Activated CD8-positive, alpha-beta T cell treated with anti-CD3 and anti-CD28 coated beads, Interleukin-2, amount 10 ng/mL, durations not matched to agents 7 days and 5 days (primary cell): ENCODE data around the gene GPR151. TPM values are rescaled to one million over a fixed set of nuclear protein-coding genes. Genes with fewer than 3 reads are reported as not detected.
A peak's percentile ranks its signal among the peaks of the same experiment; 100 is the strongest.
"Not testable (repeated sequence)": the region's sequence is repeated elsewhere in the genome, so short reads cannot be mapped to it uniquely, and the experiment has no call there.

Experiments
- ATAC-seq: fragments of 150-1000 bp; cut with Tn5 transposase; one replicate; pipeline ENCODE4 v1.10.0; 2021; ENCODE audit warnings: moderate library complexity
- CTCF ChIA-PET: fragments of 350-600 bp; sonication (Branson Sonifier 250); formaldehyde crosslinking; loops from one replicate; lab custom pipeline; 2021; ENCODE audit warnings: antibody characterized with exemption; lab: Charles Lee
- POLR2A ChIA-PET: fragments of 350-600 bp; sonication (Branson Sonifier 250); formaldehyde crosslinking; loops from one replicate; lab custom pipeline; 2021; ENCODE audit warnings: antibody characterized with exemption; lab: Charles Lee
- DNase-seq: peaks from one replicate; pipeline ENCODE4 v3.0.0-alpha.2; 2020
- H3K27ac Mint-ChIP-seq: one replicate; pipeline ENCODE4 v1.8.0; 2021; ENCODE audit warnings: mild to moderate bottlenecking, mixed read lengths
- H3K27me3 Mint-ChIP-seq: one replicate; pipeline ENCODE4 v1.8.0; 2021; ENCODE audit warnings: low read depth, mixed read lengths
- H3K36me3 Mint-ChIP-seq: one replicate; pipeline ENCODE4 v1.8.0; 2021; ENCODE audit warnings: low read depth, mixed read lengths
- H3K4me1 Mint-ChIP-seq: one replicate; pipeline ENCODE4 v1.8.0; 2021; ENCODE audit warnings: low read depth, mixed read lengths
- H3K4me3 Mint-ChIP-seq: one replicate; pipeline ENCODE4 v1.8.0; 2021; ENCODE audit warnings: mild to moderate bottlenecking, mixed read lengths
- H3K9me3 Mint-ChIP-seq: one replicate; pipeline ENCODE4 v1.8.0; 2022; ENCODE audit warnings: mixed read lengths; ENCODE audit not compliant: insufficient read depth
- total RNA-seq, 2 experiments: library from RNA; stranded (reverse); gene quantifications; one replicate each; pipeline ENCODE4 v1.2.3, GENCODE V29; 2021

GPR151 gene
- not detected for total RNA-seq

GRCh38 chr5:146516151-146516475 lies at the start of gene GPR151:
GPR151 (minus strand) TSS chr5:146516190; CDS start chr5:146516113, 77 bp downstream.
- no peak for ATAC-seq
- H3K4me1 Mint-ChIP-seq = peaks cover 6% of the 10 kb centered on the region
- H3K4me3 Mint-ChIP-seq = no peak within 1 kb of the TSS
- H3K36me3 Mint-ChIP-seq = peaks cover 17% of the 10 kb centered on the region
- H3K27ac Mint-ChIP-seq = no peak within 1 kb of the TSS
- ChIA-PET CTCF (interaction anchor here (1.2 to 1.7 kb wide), 2 partner anchors 16 to 18 kb away, joined by 3 to 9 read pairs; no protein-coding TSS in a partner anchor), POLR2A (no interaction called here)
- peaks cover 8% of the 10 kb centered on the region for H3K27me3 Mint-ChIP-seq
- H3K9me3 Mint-ChIP-seq = no peaks in the 10 kb centered on the region
- no peak for DNase-seq

DNA sequence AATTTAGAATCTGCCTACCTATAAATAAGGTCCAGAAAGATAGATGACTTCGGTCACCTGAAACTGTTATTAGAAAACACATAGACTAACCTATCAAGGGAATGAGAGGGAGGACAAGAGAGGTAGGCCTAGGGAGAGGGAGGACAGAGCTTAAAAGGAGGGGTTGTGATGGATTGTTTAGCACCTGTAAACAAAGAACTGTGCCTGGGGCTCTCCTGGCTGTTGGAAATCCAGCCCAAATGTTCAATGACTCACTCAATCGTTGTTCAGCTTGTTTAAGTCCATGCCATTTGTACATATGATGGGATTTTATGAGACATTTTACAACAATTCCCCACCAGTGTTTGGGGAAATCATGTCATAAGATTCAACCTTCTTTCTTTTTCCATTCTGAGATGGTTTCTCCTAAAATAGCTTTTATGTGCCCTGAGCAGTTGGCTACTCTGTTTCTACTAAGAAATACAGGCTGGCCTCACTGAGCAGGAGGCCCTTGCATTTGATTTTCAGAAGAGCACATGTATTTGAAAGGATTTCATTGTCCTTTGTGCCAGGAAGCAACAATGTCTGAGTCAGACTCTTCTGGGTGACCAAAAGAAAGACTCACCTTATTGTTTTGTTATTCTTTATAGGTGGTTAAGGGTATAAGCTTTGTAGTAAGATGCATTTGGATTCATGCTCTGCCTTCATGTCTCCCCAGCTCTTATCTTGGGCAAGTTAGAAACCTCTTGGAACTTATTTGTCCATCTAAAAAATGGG lies 48.2 kb upstream of the GPR151 start:
- no peaks in the 10 kb centered on the region for H3K36me3 Mint-ChIP-seq
- CTCF ChIA-PET = interaction anchor here (1.0 to 1.3 kb wide), 3 partner anchors 11 to 625 kb away, joined by 3 to 4 read pairs (median 3); no protein-coding TSS in a partner anchor
- H3K9me3 Mint-ChIP-seq = no peaks in the 10 kb centered on the region
- H3K27ac Mint-ChIP-seq = no peak overlapping the region
- ATAC-seq (no peak), DNase-seq (no peak)
- H3K4me3 Mint-ChIP-seq = no peak overlapping the region
- peaks cover 3% of the 10 kb centered on the region for H3K4me1 Mint-ChIP-seq
- POLR2A ChIA-PET = interaction anchor here (0.5 kb wide), 1 partner anchor 542 kb away, joined by 3 read pairs; no protein-coding TSS in a partner anchor
- H3K27me3 Mint-ChIP-seq = no peaks in the 10 kb centered on the region

GRCh38 chr5:146562461-146562860 lies 46.5 kb upstream of the GPR151 start:
- H3K9me3 Mint-ChIP-seq = no peaks in the 10 kb centered on the region

DNA sequence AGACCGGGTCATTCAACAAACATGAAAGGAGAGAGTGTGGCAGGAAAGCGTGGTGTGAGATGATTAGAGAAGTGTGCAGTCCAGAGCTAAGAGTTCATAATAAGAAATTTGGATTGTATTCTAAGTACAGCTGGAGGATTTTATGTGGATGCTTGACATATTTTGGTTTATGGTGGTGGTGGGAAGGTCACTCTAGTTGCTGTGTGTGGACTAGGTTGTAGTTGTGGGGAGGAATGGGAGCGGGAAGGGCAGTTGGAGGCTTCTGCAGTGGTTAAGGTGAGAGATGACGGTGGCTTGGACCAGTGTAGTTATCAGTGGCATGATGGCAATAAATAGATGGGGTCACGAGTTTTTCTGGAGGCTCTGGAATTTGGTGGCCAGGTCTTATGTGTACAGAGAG lies 45.7 kb upstream of the GPR151 start:
- peaks cover 2% of the 10 kb centered on the region for H3K27me3 Mint-ChIP-seq
- no peaks in the 10 kb centered on the region for H3K9me3 Mint-ChIP-seq
- H3K4me1 Mint-ChIP-seq = peaks cover 3% of the 10 kb centered on the region
- H3K36me3 Mint-ChIP-seq = no peaks in the 10 kb centered on the region
- no peak overlapping the region for H3K4me3 Mint-ChIP-seq
- POLR2A ChIA-PET = no interaction called here
- ATAC-seq (no peak), DNase-seq (no peak)
- no peak overlapping the region for H3K27ac Mint-ChIP-seq
- CTCF ChIA-PET = interaction anchor here (1.1 kb wide), 1 partner anchor 627 kb away, joined by 4 read pairs; no protein-coding TSS in a partner anchor

More at GRCh38 chr5:146562461-146562860, 46.5 kb upstream of the GPR151 start:
- POLR2A ChIA-PET = no interaction called here
- no peaks in the 10 kb centered on the region for H3K36me3 Mint-ChIP-seq
- H3K4me1 Mint-ChIP-seq = peaks cover 3% of the 10 kb centered on the region
- no peak overlapping the region for H3K27ac Mint-ChIP-seq
- ATAC-seq (no peak), DNase-seq (no peak)
- H3K27me3 Mint-ChIP-seq = peaks cover 2% of the 10 kb centered on the region
- H3K4me3 Mint-ChIP-seq = no peak overlapping the region
- CTCF ChIA-PET = interaction anchor here (0.8 to 1.1 kb wide), 3 partner anchors 29 to 627 kb away, joined by 3 to 4 read pairs (median 3); no protein-coding TSS in a partner anchor

DNA sequence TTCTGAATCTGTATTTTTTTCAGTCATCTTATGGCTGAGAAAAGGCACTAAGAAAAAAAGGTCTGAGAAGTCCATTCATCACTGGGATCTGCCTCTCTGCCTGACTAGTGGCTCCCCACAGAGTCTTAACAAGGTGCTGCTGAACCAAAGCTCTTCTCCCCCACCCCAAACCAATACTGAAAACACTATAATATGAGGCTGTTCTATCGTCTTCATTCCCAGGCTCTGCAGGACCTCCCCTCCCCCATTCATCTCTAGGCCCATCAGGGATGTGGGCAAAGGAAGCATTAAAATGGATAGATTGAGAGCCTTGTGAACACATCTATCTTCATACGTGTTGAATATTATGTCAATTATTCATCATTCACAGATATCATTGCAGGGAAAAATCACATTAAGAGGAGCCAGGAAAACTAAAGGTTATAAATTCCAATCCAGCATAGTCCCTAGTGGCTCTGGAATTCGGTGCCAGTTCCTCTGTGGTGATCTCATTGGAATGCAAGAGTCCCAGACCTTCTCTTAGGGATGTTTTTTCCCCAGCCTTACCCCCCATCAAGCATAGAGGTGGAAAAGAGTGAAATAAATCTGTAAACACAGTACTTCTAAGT lies 44.3 kb upstream of the GPR151 start:
- POLR2A ChIA-PET = no interaction called here
- H3K27me3 Mint-ChIP-seq = peaks cover 2% of the 10 kb centered on the region
- no peak overlapping the region for H3K27ac Mint-ChIP-seq
- H3K9me3 Mint-ChIP-seq = no peaks in the 10 kb centered on the region
- no peaks in the 10 kb centered on the region for H3K36me3 Mint-ChIP-seq
- ATAC-seq (no peak), DNase-seq (no peak)
- no peaks in the 10 kb centered on the region for H3K4me1 Mint-ChIP-seq
- no peak overlapping the region for H3K4me3 Mint-ChIP-seq
- CTCF ChIA-PET = no interaction called here

DNA sequence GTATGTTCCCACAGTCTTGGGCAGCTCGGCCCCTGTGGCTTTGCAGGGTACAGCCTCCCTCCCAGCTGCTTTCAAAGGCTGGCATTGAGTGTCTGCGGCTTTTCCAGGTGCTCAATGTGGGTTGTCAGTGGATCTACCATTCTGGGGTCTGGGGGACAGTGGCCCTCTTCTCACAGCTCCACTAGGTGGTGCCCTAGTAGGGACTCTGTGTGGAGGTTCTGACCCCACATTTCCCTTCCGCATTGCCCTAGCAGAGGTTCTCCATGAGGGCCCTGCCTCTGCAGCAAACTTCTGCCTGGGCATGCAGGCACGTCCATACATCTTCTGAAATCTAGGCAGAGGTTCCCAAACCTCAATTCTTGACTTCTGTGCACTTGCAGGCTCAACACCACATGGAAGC lies 40.9 kb upstream of the GPR151 start:
- H3K27ac Mint-ChIP-seq, DNase-seq, CTCF ChIA-PET, ATAC-seq, H3K36me3 Mint-ChIP-seq, H3K4me3 Mint-ChIP-seq, H3K4me1 Mint-ChIP-seq, H3K27me3 Mint-ChIP-seq, H3K9me3 Mint-ChIP-seq, POLR2A ChIA-PET: not testable (repeated sequence)

DNA sequence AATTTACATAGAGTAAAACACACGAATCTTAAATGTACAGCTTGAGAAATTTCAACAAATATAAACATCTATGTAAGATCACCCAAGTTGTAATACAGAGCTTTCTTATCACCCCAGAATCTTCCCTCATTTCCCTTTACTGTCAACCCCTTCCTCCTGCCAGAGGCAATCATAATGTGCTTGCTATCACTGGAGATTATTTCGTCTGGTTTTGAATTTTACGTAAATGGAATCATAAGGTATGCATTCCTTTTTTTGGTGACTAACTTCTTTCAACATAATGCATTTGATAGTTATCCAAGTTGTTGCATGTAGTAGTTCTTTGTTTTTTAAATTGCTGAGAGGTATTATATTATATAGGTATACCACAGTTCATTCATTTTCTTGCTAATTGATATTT lies 37.5 kb upstream of the GPR151 start:
- Mint-ChIP-seq H3K4me3 (no peak overlapping the region), H3K27ac (no peak overlapping the region), H3K27me3 (peaks cover 19% of the 10 kb centered on the region), H3K4me1 (no peaks in the 10 kb centered on the region), H3K9me3 (no peaks in the 10 kb centered on the region), H3K36me3 (no peaks in the 10 kb centered on the region)
- ChIA-PET CTCF (interaction anchor here (0.9 to 1.5 kb wide), 2 partner anchors 11 kb away, joined by 3 to 4 read pairs; no protein-coding TSS in a partner anchor), POLR2A (no interaction called here)
- DNase-seq (no peak), ATAC-seq (no peak)

DNA sequence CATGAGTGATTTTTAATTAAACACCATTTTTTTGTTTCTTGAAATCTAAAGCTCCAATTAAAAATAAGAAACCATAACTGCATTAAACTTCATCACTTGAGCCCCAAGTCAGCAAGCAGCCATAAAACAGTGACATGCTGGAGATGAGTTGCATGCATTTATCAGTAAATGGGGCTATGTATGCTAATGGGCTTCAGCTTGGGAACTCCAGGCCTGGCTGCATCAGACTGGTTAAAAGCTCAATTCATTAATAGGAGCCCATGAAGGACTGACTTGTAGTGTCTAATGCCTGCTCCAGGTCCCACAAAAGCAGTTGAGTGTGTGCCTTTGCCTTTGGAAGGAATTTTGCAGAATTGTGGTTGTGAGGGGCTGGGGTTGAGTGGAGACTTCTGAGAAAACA lies 33.6 kb upstream of the GPR151 start:
- Mint-ChIP-seq H3K4me3 (no peak overlapping the region), H3K9me3 (no peaks in the 10 kb centered on the region), H3K36me3 (no peaks in the 10 kb centered on the region), H3K27ac (no peak overlapping the region), H3K27me3 (peaks cover 19% of the 10 kb centered on the region), H3K4me1 (no peaks in the 10 kb centered on the region)
- ChIA-PET CTCF (interaction anchor here (0.9 to 1.2 kb wide), 2 partner anchors 16 to 416 kb away, joined by 3 to 5 read pairs; no protein-coding TSS in a partner anchor), POLR2A (no interaction called here)
- ATAC-seq (no peak), DNase-seq (no peak)

- no peak for DNase-seq
- Mint-ChIP-seq H3K27me3 (peaks cover 14% of the 10 kb centered on the region), H3K4me1 (no peaks in the 10 kb centered on the region), H3K36me3 (no peaks in the 10 kb centered on the region), H3K4me3 (no peak overlapping the region), H3K27ac (no peak overlapping the region), H3K9me3 (no peaks in the 10 kb centered on the region)
- CTCF ChIA-PET = interaction anchor here (0.9 to 1.3 kb wide), 3 partner anchors 15 to 417 kb away, joined by 3 to 5 read pairs (median 5); no protein-coding TSS in a partner anchor
- ATAC-seq = no peak
- POLR2A ChIA-PET = no interaction called here
These were observed 32.9 kb upstream of the GPR151 start for GRCh38 chr5:146548781-146549449.

DNA sequence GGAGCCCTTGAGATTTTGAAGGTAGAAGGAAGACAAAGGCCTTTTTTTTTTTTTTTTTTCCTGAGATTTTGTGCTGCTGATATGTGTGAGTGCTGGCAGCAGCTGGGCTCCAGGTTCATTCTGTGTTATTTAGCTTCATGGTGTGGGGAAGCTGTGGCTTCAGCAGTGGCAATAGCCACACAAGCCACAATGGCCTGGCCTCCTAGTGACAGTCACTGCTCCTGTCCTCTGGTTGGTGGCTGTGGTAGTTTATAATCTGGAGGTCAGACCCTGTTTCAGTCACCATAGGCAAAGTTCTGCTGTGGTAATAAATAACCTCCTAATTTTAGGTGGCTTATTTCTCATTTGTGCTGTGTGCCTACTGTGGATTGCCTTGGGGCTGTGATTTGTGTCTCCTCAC lies 28.2 kb upstream of the GPR151 start:
- CTCF ChIA-PET = interaction anchor here (4.3 kb wide), 1 partner anchor 422 kb away, joined by 43 read pairs; no protein-coding TSS in a partner anchor
- Mint-ChIP-seq H3K27ac (no peak overlapping the region), H3K36me3 (no peaks in the 10 kb centered on the region), H3K4me3 (no peak overlapping the region), H3K9me3 (no peaks in the 10 kb centered on the region), H3K4me1 (no peaks in the 10 kb centered on the region), H3K27me3 (peaks cover 3% of the 10 kb centered on the region)
- ATAC-seq (no peak), DNase-seq (no peak)
- POLR2A ChIA-PET = no interaction called here

DNA sequence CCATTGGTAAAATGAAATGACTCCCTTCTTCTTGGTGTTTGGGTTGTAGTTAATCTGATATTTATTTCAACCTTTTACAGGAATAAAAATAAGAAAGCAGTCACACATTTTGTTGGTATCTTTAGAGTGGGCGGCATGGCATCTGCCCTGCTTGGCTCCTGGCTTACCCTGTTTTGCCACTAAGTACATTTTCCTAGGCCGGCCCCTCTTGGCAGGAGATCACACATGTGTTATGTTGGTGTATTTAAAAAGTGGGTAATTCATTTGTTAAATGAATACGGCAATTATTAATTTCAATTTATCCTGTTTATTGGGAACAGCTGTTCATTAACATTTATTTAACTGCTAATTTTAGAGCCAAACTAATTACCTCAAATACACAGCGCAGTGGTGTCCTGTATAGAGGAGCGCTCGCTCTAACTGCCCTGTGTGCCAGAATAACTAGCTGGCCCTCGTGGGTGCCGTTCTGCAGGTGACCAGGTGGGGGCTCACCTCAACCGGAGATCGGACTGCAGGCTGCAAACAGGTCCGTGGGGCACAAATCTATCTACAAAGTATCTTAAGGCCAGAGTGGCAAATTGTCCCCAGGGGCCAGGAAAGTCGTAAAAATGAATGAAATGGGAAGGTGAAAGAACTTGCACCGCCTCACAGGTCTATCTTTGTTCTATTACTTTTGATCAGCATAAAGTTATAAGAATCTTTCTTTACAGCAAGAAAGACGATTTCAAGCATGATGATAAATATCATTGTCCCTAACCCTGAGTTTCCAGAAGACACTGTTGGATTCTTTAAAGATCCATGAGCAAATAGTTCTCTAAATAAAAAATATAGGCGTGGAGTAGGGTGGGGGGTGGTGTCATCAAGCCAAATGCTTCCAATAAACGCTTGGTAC lies 26.2 kb upstream of the GPR151 start:
- Mint-ChIP-seq H3K4me1 (no peaks in the 10 kb centered on the region), H3K27ac (no peak overlapping the region), H3K4me3 (no peak overlapping the region), H3K36me3 (no peaks in the 10 kb centered on the region), H3K27me3 (no peaks in the 10 kb centered on the region), H3K9me3 (no peaks in the 10 kb centered on the region)
- ATAC-seq = peak; percentile 92
- ChIA-PET POLR2A (no interaction called here), CTCF (interaction anchor here (0.7 to 4.3 kb wide), 15 partner anchors 10 to 649 kb away, joined by 3 to 45 read pairs (median 4); no protein-coding TSS in a partner anchor)
- peak; percentile 78 for DNase-seq
